ENCODE results near the gene RAB3GAP2. TPM values are rescaled to one million over a fixed set of nuclear protein-coding genes. Genes with fewer than 3 reads are reported as not detected.
A peak's percentile ranks its signal among the peaks of the same experiment; 100 is the strongest.
"Not testable (repeated sequence)": the region's sequence is repeated elsewhere in the genome, so short reads cannot be mapped to it uniquely, and the experiment has no call there.

RAB3GAP2 gene
- total and polyA plus RNA-seq, 2 donors (not counting 1 experiment from before 2014, with no cell fraction given), result 16.9 to 70.5 TPM

DNA sequence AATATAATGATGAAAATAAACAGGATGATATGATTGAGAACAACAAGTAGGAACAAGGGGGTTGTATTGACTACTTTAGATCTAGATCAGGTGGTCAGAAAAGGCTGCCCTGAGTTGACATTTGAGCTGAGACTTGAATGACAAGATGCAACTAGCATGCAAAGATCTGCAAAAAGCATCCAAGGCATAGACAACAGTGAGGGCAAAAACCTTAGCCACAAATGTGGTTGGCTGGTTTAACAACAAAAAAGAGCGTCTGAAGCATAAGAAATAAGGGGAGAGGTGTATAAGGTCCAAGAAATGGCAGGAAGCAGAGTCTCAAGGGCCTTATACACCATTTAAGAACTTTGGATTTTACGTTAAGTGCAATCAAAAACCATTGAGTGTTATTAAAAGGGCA is 3.2 kb downstream of the RAB3GAP2 start:
- H3K4me2 ChIP-seq (replicated peaks; ENCODE audit: low read depth, low read length, poor library complexity, severe bottlenecking), result no peak overlapping the region
- H3K4me1 ChIP-seq (ENCODE audit: control insufficient read depth in 2 of 2, insufficient read depth in 2 of 2, low read length in 2 of 2), result peaks cover 27% of the 10 kb centered on the region in 2 donors
- ATAC-seq (ENCODE audit: low read depth), result no peak
- peaks cover 3 to 15% of the 10 kb centered on the region in 2 experiments for H3K36me3 ChIP-seq (replicated peaks in 1 of 2; ENCODE audit: control extremely low read depth in 1 of 2, control insufficient read depth in 1 of 2, extremely low read depth in 1 of 2, insufficient read depth in 2 of 2, low read length in 1 of 2)
- intact Hi-C loops (cut with micrococcal nuclease), result no loop called here
- Mint-ChIP-seq H3K27me3 (no peaks in the 10 kb centered on the region), H3K4me1 (peaks cover 31% of the 10 kb centered on the region), H3K27ac (no peak overlapping the region), H3K4me3 (peak overlapping the region; percentile 21), H3K9me3 (ENCODE audit: insufficient read depth) (no peaks in the 10 kb centered on the region)
- no CpG with 5 or more reads among the region's 2 CpGs for WGBS (ENCODE audit: insufficient coverage)
- TF ChIP-seq, protein P1, sequence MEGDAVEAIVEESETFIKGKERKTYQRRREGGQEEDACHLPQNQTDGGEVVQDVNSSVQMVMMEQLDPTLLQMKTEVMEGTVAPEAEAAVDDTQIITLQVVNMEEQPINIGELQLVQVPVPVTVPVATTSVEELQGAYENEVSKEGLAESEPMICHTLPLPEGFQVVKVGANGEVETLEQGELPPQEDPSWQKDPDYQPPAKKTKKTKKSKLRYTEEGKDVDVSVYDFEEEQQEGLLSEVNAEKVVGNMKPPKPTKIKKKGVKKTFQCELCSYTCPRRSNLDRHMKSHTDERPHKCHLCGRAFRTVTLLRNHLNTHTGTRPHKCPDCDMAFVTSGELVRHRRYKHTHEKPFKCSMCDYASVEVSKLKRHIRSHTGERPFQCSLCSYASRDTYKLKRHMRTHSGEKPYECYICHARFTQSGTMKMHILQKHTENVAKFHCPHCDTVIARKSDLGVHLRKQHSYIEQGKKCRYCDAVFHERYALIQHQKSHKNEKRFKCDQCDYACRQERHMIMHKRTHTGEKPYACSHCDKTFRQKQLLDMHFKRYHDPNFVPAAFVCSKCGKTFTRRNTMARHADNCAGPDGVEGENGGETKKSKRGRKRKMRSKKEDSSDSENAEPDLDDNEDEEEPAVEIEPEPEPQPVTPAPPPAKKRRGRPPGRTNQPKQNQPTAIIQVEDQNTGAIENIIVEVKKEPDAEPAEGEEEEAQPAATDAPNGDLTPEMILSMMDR (IDR thresholded peaks at IDR 0.05), result no peak
- no peak for TF ChIP-seq EZH2 (IDR thresholded peaks at IDR 0.05; ENCODE audit: borderline replicate concordance, insufficient read depth, low read depth, low read length, poor library complexity, severe bottlenecking)
- no peaks in the 10 kb centered on the region for H3K27me3 ChIP-seq (replicated peaks in 1 of 4; ENCODE audit: control extremely low read depth in 1 of 4, control insufficient read depth in 3 of 4, insufficient read depth in 4 of 4, low read length in 3 of 4)
- H3K4me3 ChIP-seq (ENCODE audit: control extremely low read depth in 1 of 5, extremely low read depth in 1 of 5, insufficient read depth in 1 of 5, low read depth in 2 of 5, low read length in 4 of 5), result no peak overlapping the region
- DNase-seq, result no peak
- H3K9me3 ChIP-seq (ENCODE audit: control extremely low read depth in 1 of 3, control insufficient read depth in 2 of 3, insufficient read depth in 1 of 3, low read length in 2 of 3), result peaks cover 0 to 2% (median 0%) of the 10 kb centered on the region in 3 donors
- H4K20me1 ChIP-seq (ENCODE audit: control insufficient read depth, insufficient read depth, low read length, poor library complexity, severe bottlenecking), result peaks cover 16% of the 10 kb centered on the region
- no peak overlapping the region for H3K27ac ChIP-seq (ENCODE audit: low read length in 2 of 2)
- H3K9ac ChIP-seq (ENCODE audit: low read length), result no peak overlapping the region
- H2AFZ ChIP-seq (ENCODE audit: insufficient read depth, low read depth, low read length, poor library complexity, severe bottlenecking), result no peak overlapping the region
- ChIA-PET CTCF (interaction anchor here (0.9 kb wide), 1 partner anchor 52 kb away, joined by 3 read pairs; no protein-coding TSS in a partner anchor), POLR2A (no interaction called here)
- H3K79me2 ChIP-seq (ENCODE audit: control insufficient read depth, insufficient read depth, low read length), result peaks cover 73% of the 10 kb centered on the region

DNA sequence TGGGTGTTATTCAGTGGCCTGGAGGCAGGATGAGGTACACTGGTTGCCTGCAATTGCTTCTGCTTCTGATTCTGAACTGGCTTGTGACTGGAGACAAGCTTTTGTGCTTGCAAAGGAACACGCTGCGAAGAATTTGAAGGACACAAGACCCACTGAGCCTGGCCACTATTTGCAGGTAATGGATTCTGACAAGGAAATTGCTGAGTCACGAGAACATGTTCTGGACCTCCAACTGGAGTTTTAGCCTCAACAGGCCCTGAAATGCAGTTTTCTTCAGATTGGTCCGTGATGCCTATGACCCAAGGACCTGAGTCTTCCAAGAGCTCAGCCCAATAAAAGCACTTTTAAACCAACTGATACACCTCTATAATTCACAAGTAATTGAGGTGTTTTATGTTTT is 4.6 kb downstream of the RAB3GAP2 start:
- POLR2A ChIA-PET, result no interaction called here
- Mint-ChIP-seq H3K4me3 (no peak overlapping the region), H3K4me1 (peaks cover 28% of the 10 kb centered on the region), H3K27me3 (no peaks in the 10 kb centered on the region), H3K9me3 (ENCODE audit: insufficient read depth) (no peaks in the 10 kb centered on the region), H3K27ac (no peak overlapping the region)
- H3K4me2 ChIP-seq (replicated peaks; ENCODE audit: low read depth, low read length, poor library complexity, severe bottlenecking), result no peak overlapping the region
- CTCF ChIA-PET, result no interaction called here
- peaks cover 0 to 2% (median 0%) of the 10 kb centered on the region in 3 donors for H3K9me3 ChIP-seq (ENCODE audit: control extremely low read depth in 1 of 3, control insufficient read depth in 2 of 3, insufficient read depth in 1 of 3, low read length in 2 of 3)
- H3K79me2 ChIP-seq (ENCODE audit: control insufficient read depth, insufficient read depth, low read length), result peaks cover 83% of the 10 kb centered on the region
- H3K36me3 ChIP-seq (replicated peaks in 1 of 2; ENCODE audit: control extremely low read depth in 1 of 2, control insufficient read depth in 1 of 2, extremely low read depth in 1 of 2, insufficient read depth in 2 of 2, low read length in 1 of 2), result peaks cover 5 to 15% of the 10 kb centered on the region in 2 experiments
- ATAC-seq (ENCODE audit: low read depth) (no peak), DNase-seq (no peak)
- no peak overlapping the region for H2AFZ ChIP-seq (ENCODE audit: insufficient read depth, low read depth, low read length, poor library complexity, severe bottlenecking)
- no peak overlapping the region for H3K27ac ChIP-seq (ENCODE audit: low read length in 2 of 2)
- TF ChIP-seq EZH2 (IDR thresholded peaks at IDR 0.05; ENCODE audit: borderline replicate concordance, insufficient read depth, low read depth, low read length, poor library complexity, severe bottlenecking), result no peak
- TF ChIP-seq, protein P1 (IDR thresholded peaks at IDR 0.05), result no peak
- H3K4me1 ChIP-seq (ENCODE audit: control insufficient read depth in 2 of 2, insufficient read depth in 2 of 2, low read length in 2 of 2), result peaks cover 23 to 24% of the 10 kb centered on the region in 2 donors
- H4K20me1 ChIP-seq (ENCODE audit: control insufficient read depth, insufficient read depth, low read length, poor library complexity, severe bottlenecking), result peaks cover 16% of the 10 kb centered on the region
- WGBS (ENCODE audit: insufficient coverage), result 100% methylated on average over 4 of the region's 4 CpGs
- no peak overlapping the region for H3K4me3 ChIP-seq (ENCODE audit: control extremely low read depth in 1 of 5, extremely low read depth in 1 of 5, insufficient read depth in 1 of 5, low read depth in 2 of 5, low read length in 4 of 5)
- H3K27me3 ChIP-seq (replicated peaks in 1 of 4; ENCODE audit: control extremely low read depth in 1 of 4, control insufficient read depth in 3 of 4, insufficient read depth in 4 of 4, low read length in 3 of 4), result no peaks in the 10 kb centered on the region
- intact Hi-C loops (cut with micrococcal nuclease), result no loop called here
- no peak overlapping the region for H3K9ac ChIP-seq (ENCODE audit: low read length)

DNA sequence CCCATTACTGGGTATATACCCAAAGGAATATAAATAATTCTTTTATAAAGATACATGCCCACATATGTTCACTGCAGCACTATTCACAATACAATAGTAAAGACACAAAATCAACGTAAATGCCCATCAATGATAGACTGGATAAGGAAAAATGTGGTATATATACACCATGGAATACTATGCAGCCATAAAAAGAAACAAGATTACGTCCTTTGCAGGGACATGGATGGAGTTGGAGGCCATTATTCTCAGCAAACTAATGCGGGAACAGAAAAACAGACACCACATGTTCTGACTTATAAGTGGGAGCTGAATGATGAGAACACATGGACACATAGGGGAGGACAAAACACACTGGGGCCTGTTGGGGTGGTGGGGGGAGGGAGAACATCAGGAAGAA is 12.0 kb downstream of the RAB3GAP2 start:
- H3K27me3 ChIP-seq (replicated peaks in 1 of 4; ENCODE audit: control extremely low read depth in 1 of 4, control insufficient read depth in 3 of 4, insufficient read depth in 4 of 4, low read length in 3 of 4); H2AFZ ChIP-seq (ENCODE audit: insufficient read depth, low read depth, low read length, poor library complexity, severe bottlenecking); H3K4me3 ChIP-seq (ENCODE audit: control extremely low read depth in 1 of 5, extremely low read depth in 1 of 5, insufficient read depth in 1 of 5, low read depth in 2 of 5, low read length in 4 of 5); DNase-seq; ATAC-seq (ENCODE audit: low read depth); intact Hi-C loops (cut with micrococcal nuclease); H3K9me3 ChIP-seq (ENCODE audit: control extremely low read depth in 1 of 3, control insufficient read depth in 2 of 3, insufficient read depth in 1 of 3, low read length in 2 of 3); H3K27ac Mint-ChIP-seq; CTCF ChIA-PET; H3K9me3 Mint-ChIP-seq (ENCODE audit: insufficient read depth); H3K36me3 ChIP-seq (replicated peaks in 1 of 2; ENCODE audit: control extremely low read depth in 1 of 2, control insufficient read depth in 1 of 2, extremely low read depth in 1 of 2, insufficient read depth in 2 of 2, low read length in 1 of 2); H3K27ac ChIP-seq (ENCODE audit: low read length in 2 of 2); H3K9ac ChIP-seq (ENCODE audit: low read length); H3K4me3 Mint-ChIP-seq; POLR2A ChIA-PET; H3K4me2 ChIP-seq (replicated peaks; ENCODE audit: low read depth, low read length, poor library complexity, severe bottlenecking); H3K4me1 ChIP-seq (ENCODE audit: control insufficient read depth in 2 of 2, insufficient read depth in 2 of 2, low read length in 2 of 2); H3K27me3 Mint-ChIP-seq: not testable (repeated sequence)
- Histone ChIP-seq H3K79me2 (ENCODE audit: control insufficient read depth, insufficient read depth, low read length) (peaks cover 60% of the 10 kb centered on the region), H4K20me1 (ENCODE audit: control insufficient read depth, insufficient read depth, low read length, poor library complexity, severe bottlenecking) (peaks cover 13% of the 10 kb centered on the region)
- peaks cover 47% of the 10 kb centered on the region for H3K4me1 Mint-ChIP-seq
- 100% methylated on average over 1 of the region's 3 CpGs for WGBS (ENCODE audit: insufficient coverage)

Data from B cell (primary cell).